GM12878 (cell line): ENCODE measurements around the gene EHBP1.

Experiments
- POLR2AphosphoS5 ChIP-seq: IDR thresholded peaks from 2 replicates; pipeline ENCODE4 v1.6.1; 2011; ENCODE audit warnings: mild to moderate bottlenecking, low read length, inconsistent platforms
- ZNF384 ChIP-seq: IDR thresholded peaks from 2 replicates; pipeline ENCODE4 v1.6.1; 2012; ENCODE audit warnings: low read depth, mild to moderate bottlenecking, low read length, improper control_type of control experiment, borderline replicate concordance
- TF ChIP-seq, protein P1 (sequence below), 3 experiments: IDR thresholded peaks in 2 of 3; conservative IDR thresholded peaks in 1 of 3; 2 replicates each; pipeline ENCODE4 v1.5.1; 2011; ENCODE audit warnings: low read depth in 3 of 3, low read length in 3 of 3, mild to moderate bottlenecking in 3 of 3, control low read depth in 2 of 3, moderate library complexity in 2 of 3, inconsistent platforms in 1 of 3, mixed read lengths in 1 of 3; ENCODE audit not compliant: control insufficient read depth in 2 of 3, insufficient read depth in 1 of 3; ENCODE audit errors: extremely low read depth in 1 of 3

DNA sequence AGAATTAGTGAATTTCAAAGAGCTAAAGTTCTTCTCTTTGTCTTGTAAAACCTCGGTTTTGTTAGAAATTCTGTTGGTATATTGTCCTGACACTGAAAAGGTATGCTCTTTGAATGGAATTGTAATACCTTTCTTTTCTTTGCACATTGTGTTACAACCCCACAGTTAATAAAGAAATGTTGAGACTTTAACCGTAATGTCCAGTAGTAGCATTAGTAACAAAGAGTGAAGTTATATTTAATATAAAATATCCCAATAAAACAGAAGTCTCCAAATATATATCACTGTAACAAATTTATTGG lies 69.8 kb downstream of the EHBP1 start:
- TF ChIP-seq POLR2AphosphoS5 (no peak), ZNF384 (no peak)
- TF ChIP-seq, protein P1, sequence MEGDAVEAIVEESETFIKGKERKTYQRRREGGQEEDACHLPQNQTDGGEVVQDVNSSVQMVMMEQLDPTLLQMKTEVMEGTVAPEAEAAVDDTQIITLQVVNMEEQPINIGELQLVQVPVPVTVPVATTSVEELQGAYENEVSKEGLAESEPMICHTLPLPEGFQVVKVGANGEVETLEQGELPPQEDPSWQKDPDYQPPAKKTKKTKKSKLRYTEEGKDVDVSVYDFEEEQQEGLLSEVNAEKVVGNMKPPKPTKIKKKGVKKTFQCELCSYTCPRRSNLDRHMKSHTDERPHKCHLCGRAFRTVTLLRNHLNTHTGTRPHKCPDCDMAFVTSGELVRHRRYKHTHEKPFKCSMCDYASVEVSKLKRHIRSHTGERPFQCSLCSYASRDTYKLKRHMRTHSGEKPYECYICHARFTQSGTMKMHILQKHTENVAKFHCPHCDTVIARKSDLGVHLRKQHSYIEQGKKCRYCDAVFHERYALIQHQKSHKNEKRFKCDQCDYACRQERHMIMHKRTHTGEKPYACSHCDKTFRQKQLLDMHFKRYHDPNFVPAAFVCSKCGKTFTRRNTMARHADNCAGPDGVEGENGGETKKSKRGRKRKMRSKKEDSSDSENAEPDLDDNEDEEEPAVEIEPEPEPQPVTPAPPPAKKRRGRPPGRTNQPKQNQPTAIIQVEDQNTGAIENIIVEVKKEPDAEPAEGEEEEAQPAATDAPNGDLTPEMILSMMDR (IDR thresholded peaks at IDR 0.05 in 2 of 3, conservative IDR thresholded peaks at IDR 0.05 in 1 of 3; ENCODE audit: control insufficient read depth in 2 of 3, extremely low read depth in 1 of 3, insufficient read depth in 1 of 3, low read depth in 3 of 3, low read length in 3 of 3) = no peak
